ENCODE measurements around the gene PLK1. TPM values are rescaled to one million over a fixed set of nuclear protein-coding genes. Genes with fewer than 3 reads are reported as not detected.

The PLK1 gene
- total and polyA plus RNA-seq, 2 of the 4 experiments (the other 2 are of a cell fraction) = 19.4 to 59.0 TPM

GRCh38 chr16:23666571-23667354 is 11.9 kb upstream of the PLK1 start:
- Histone ChIP-seq H2BK120ac (ENCODE audit: low read depth, low read length) (no peak overlapping the region), H2BK5ac (ENCODE audit: low read depth, low read length, poor library complexity, severe bottlenecking) (no peak overlapping the region), H2AK9ac (replicated peaks; ENCODE audit: low read depth, low read length, poor library complexity) (no peak overlapping the region), H2AK5ac (ENCODE audit: low read depth, low read length) (no peak overlapping the region), H4K91ac (ENCODE audit: insufficient read depth, low read depth, low read length) (no peak overlapping the region), H3K4me1 (ENCODE audit: control insufficient read depth, insufficient read depth, low read length) (peaks cover 29% of the 10 kb centered on the region), H3K23ac (ENCODE audit: low read depth, low read length) (no peak overlapping the region), H3K56ac (ENCODE audit: extremely low read depth, insufficient read depth, low read length) (no peak overlapping the region), H4K8ac (ENCODE audit: low read depth in 2 of 2, low read length in 2 of 2) (no peak overlapping the region), H2BK15ac (ENCODE audit: low read depth, low read length) (no peak overlapping the region), H4K20me1 (ENCODE audit: insufficient read depth, low read length) (peaks cover 17% of the 10 kb centered on the region; the same call in 1 of the 2 replicates), H3K4ac (ENCODE audit: low read depth, low read length) (no peak overlapping the region), H3K27ac (ENCODE audit: insufficient read depth, low read length) (no peak overlapping the region), H3K9ac (ENCODE audit: low read depth, low read length) (no peak overlapping the region), H3K79me1 (ENCODE audit: low read depth in 1 of 2, low read length in 2 of 2) (peaks cover 19 to 44% of the 10 kb centered on the region in 2 experiments), H3K27me3 (ENCODE audit: control insufficient read depth, insufficient read depth, low read length) (no peaks in the 10 kb centered on the region), H3K9me1 (ENCODE audit: insufficient read depth, low read length) (peaks cover 29% of the 10 kb centered on the region), H3K18ac (ENCODE audit: low read depth, low read length) (no peak overlapping the region), H2BK20ac (ENCODE audit: low read depth, low read length) (no peak overlapping the region), H3K14ac (replicated peaks; ENCODE audit: low read depth, low read length) (no peak overlapping the region), H2AFZ (replicated peaks; ENCODE audit: low read length, poor library complexity) (no peak overlapping the region), H3K36me3 (ENCODE audit: control insufficient read depth, insufficient read depth, low read length) (peaks cover 45% of the 10 kb centered on the region), H3K4me2 (ENCODE audit: low read depth, low read length) (no peak overlapping the region), H4K5ac (ENCODE audit: low read depth, low read length) (no peak overlapping the region), H3K4me3 (ENCODE audit: insufficient read depth, low read depth, low read length) (no peak overlapping the region), H3K9me3 (ENCODE audit: control insufficient read depth, insufficient read depth, low read length) (no peaks in the 10 kb centered on the region)
- DNase-seq (no peak), ATAC-seq (ENCODE audit: low read depth) (no peak)
- TF ChIP-seq SMC3 (IDR thresholded peaks at IDR 0.05; ENCODE audit: low read depth, low read length) = no peak
- no peak for TF ChIP-seq CTCF (conservative IDR thresholded peaks at IDR 0.05; ENCODE audit: low read depth, low read length)
- TF ChIP-seq BHLHE40 (IDR thresholded peaks at IDR 0.05; ENCODE audit: low read depth, low read length) = no peak
- no peak for TF ChIP-seq MAZ (IDR thresholded peaks at IDR 0.05; ENCODE audit: borderline replicate concordance, low read depth, low read length)
- no peak for TF ChIP-seq RAD21 (IDR thresholded peaks at IDR 0.05; ENCODE audit: low read length)
- TF ChIP-seq NFE2L2 (IDR thresholded peaks at IDR 0.05; ENCODE audit: low read depth, low read length) = no peak
- TF ChIP-seq RFX5 (IDR thresholded peaks at IDR 0.05; ENCODE audit: low read depth, low read length) = no peak
- TF ChIP-seq ELK1 (IDR thresholded peaks at IDR 0.05; ENCODE audit: borderline replicate concordance, low read depth, low read length) = no peak
- no peak for TF ChIP-seq USF2 (IDR thresholded peaks at IDR 0.05; ENCODE audit: low read depth, low read length)
- TF ChIP-seq MXI1 (IDR thresholded peaks at IDR 0.05; ENCODE audit: borderline replicate concordance, low read depth, low read length) = no peak
- TF ChIP-seq RCOR1 (IDR thresholded peaks at IDR 0.05; ENCODE audit: insufficient replicate concordance, low read length) = no peak
- TF ChIP-seq POLR2A (IDR thresholded peaks at IDR 0.05; ENCODE audit: low read depth, low read length) = no peak
- CTCF ChIA-PET = no interaction called here
- dilution Hi-C loops (cut with HindIII; ENCODE audit: low sequenced_read_pairs, unreplicated experiment) = no loop called here
- BruUV-seq (replicated peaks) = no TSS peak
- intact Hi-C loops (cut with micrococcal nuclease) = loop anchor here (10.0 kb wide), 1 partner anchor 838 kb away; no protein-coding TSS in a partner anchor
- WGBS, 2 experiments (ENCODE audit: extremely low coverage in 2 of 2, insufficient read length in 1 of 2) = no CpG with 5 or more reads among the region's 7 CpGs
- POLR2A ChIA-PET (ENCODE audit: unreplicated experiment) = no interaction called here
- in situ Hi-C loops (cut with MboI; ENCODE audit: low sequenced_read_pairs) = no loop called here

Data from IMR-90 (cell line).